ENCODE measurements around the gene EPS8L2. TPM values are rescaled to one million over a fixed set of nuclear protein-coding genes. Genes with fewer than 3 reads are reported as not detected.

The EPS8L2 gene
- total and polyA plus RNA-seq, 4 donors, result 24.4 to 138 (median 62.7) TPM

- H3K36me3 ChIP-seq (ENCODE audit: control insufficient read depth in 4 of 4, insufficient read depth in 3 of 4, low read depth in 1 of 4, low read length in 3 of 4), result peaks cover 0 to 2% (median 0%) of the 10 kb centered on the region in 4 donors
- H3K9ac ChIP-seq (ENCODE audit: low read depth in 1 of 2, low read length in 2 of 2), result no peak overlapping the region
- peaks cover 16 to 52% (median 31%) of the 10 kb centered on the region in 4 donors for H3K4me1 ChIP-seq (ENCODE audit: control insufficient read depth in 4 of 4, insufficient read depth in 4 of 4, low read length in 3 of 4)
- no peak overlapping the region for H3K4me3 ChIP-seq (ENCODE audit: low read depth in 1 of 3, low read length in 3 of 3)
- DNase-seq (ENCODE audit: low spot score), result no peak
- 94% methylated on average over 22 of the region's 22 CpGs for WGBS
- H3K27ac ChIP-seq (ENCODE audit: low read depth in 1 of 2, low read length in 2 of 2), result peak overlapping the region in 1 of 2 donors; percentile 19
- H3K9me3 ChIP-seq (ENCODE audit: control insufficient read depth in 4 of 4, low read length in 3 of 4), result no peaks in the 10 kb centered on the region
- TF ChIP-seq CTCF (IDR thresholded peaks at IDR 0.05; ENCODE audit: low read depth, low read length, missing input control), result no peak
- TF ChIP-seq JUND (IDR thresholded peaks at IDR 0.05), result no peak
- no peak for TF ChIP-seq EGR1 (IDR thresholded peaks at IDR 0.05; ENCODE audit: low read depth in 2 of 2)
- TF ChIP-seq NR2F2 (IDR thresholded peaks at IDR 0.05), result no peak
- no peaks in the 10 kb centered on the region for H3K27me3 ChIP-seq (ENCODE audit: control insufficient read depth in 4 of 4, insufficient read depth in 4 of 4, low read length in 3 of 4)
Observed at GRCh38 chr11:701741-702461, 4.1 kb upstream of the EPS8L2 start.

DNA sequence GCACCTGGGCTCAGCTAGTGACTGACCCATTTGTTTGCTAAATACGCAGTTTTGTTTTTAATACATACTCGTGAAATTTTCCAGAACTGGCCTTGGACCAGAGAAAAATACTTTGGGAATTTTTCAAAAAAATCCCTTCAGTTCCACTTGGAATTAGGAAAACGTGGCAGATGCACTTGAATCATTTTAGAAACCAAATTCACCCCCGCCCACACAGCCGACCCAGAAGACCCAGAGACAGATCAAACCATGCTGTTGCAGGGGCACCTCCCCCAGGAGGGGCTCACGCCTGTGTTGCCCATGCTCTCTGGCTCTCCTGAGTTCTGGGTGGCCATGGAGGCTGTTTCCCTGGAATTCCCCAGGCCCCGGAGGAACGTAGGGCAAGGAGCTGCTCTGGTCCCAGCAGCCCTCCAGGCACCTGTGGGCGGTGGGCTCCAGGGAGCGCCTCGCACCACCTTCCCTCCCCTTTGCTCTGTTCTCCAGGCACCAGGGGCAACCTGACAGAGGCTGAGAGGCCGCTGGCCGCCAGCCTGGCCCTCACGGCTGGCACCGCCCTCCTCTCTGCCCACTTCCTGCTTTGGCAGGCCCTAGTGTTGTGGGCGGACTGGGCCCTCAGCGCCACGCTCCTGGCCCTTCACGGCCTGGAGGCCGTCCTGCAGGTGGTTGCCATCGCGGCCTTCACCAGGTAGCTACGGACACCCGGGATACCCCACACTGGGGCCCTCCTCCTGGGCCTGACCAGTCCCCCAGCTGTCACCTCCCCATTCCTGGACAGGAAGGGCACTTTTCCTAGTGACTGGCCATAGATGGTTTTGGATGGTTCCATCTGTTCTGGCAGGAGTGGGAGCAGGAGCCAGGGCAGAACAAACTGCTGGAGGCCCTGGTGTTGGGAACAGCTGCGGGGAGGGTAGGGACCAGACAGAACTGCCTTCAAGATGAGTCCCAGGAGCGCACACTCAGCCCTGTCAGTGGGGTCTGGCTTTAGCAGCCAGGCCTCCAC lies 3.3 kb upstream of the EPS8L2 start:
- TF ChIP-seq, protein P1, sequence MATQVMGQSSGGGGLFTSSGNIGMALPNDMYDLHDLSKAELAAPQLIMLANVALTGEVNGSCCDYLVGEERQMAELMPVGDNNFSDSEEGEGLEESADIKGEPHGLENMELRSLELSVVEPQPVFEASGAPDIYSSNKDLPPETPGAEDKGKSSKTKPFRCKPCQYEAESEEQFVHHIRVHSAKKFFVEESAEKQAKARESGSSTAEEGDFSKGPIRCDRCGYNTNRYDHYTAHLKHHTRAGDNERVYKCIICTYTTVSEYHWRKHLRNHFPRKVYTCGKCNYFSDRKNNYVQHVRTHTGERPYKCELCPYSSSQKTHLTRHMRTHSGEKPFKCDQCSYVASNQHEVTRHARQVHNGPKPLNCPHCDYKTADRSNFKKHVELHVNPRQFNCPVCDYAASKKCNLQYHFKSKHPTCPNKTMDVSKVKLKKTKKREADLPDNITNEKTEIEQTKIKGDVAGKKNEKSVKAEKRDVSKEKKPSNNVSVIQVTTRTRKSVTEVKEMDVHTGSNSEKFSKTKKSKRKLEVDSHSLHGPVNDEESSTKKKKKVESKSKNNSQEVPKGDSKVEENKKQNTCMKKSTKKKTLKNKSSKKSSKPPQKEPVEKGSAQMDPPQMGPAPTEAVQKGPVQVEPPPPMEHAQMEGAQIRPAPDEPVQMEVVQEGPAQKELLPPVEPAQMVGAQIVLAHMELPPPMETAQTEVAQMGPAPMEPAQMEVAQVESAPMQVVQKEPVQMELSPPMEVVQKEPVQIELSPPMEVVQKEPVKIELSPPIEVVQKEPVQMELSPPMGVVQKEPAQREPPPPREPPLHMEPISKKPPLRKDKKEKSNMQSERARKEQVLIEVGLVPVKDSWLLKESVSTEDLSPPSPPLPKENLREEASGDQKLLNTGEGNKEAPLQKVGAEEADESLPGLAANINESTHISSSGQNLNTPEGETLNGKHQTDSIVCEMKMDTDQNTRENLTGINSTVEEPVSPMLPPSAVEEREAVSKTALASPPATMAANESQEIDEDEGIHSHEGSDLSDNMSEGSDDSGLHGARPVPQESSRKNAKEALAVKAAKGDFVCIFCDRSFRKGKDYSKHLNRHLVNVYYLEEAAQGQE (IDR thresholded peaks at IDR 0.05), result no peak
- TF ChIP-seq MAX (IDR thresholded peaks at IDR 0.05) (peak; percentile 44), HNF4A (conservative IDR thresholded peaks at IDR 0.05) (peak in 1 of 2 donors; percentile 55), JUND (IDR thresholded peaks at IDR 0.05) (no peak), GABPA (IDR thresholded peaks at IDR 0.05 in 1 of 2, conservative IDR thresholded peaks at IDR 0.05 in 1 of 2) (peak in 1 of 2 donors; percentile 57), NR2F2 (IDR thresholded peaks at IDR 0.05) (no peak), RXRA (IDR thresholded peaks at IDR 0.05) (peak; percentile 36 to 50), YY1 (IDR thresholded peaks at IDR 0.05) (no peak), FOXA2 (IDR thresholded peaks at IDR 0.05) (no peak), RAD21 (IDR thresholded peaks at IDR 0.05) (peak in 1 of 2 donors; percentile 51), HNF4G (IDR thresholded peaks at IDR 0.05) (no peak), TAF1 (conservative IDR thresholded peaks at IDR 0.05) (no peak), SP1 (IDR thresholded peaks at IDR 0.05) (peak; percentile 40), FOXA1 (IDR thresholded peaks at IDR 0.05) (no peak), CTCF (IDR thresholded peaks at IDR 0.05; ENCODE audit: low read depth, low read length, missing input control) (no peak), EGR1 (IDR thresholded peaks at IDR 0.05; ENCODE audit: low read depth in 2 of 2) (peak in 1 of 2 donors; percentile 45)
- TF ChIP-seq, protein P2, sequence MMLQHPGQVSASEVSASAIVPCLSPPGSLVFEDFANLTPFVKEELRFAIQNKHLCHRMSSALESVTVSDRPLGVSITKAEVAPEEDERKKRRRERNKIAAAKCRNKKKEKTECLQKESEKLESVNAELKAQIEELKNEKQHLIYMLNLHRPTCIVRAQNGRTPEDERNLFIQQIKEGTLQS (IDR thresholded peaks at IDR 0.05), result no peak
- TF ChIP-seq, protein P3, sequence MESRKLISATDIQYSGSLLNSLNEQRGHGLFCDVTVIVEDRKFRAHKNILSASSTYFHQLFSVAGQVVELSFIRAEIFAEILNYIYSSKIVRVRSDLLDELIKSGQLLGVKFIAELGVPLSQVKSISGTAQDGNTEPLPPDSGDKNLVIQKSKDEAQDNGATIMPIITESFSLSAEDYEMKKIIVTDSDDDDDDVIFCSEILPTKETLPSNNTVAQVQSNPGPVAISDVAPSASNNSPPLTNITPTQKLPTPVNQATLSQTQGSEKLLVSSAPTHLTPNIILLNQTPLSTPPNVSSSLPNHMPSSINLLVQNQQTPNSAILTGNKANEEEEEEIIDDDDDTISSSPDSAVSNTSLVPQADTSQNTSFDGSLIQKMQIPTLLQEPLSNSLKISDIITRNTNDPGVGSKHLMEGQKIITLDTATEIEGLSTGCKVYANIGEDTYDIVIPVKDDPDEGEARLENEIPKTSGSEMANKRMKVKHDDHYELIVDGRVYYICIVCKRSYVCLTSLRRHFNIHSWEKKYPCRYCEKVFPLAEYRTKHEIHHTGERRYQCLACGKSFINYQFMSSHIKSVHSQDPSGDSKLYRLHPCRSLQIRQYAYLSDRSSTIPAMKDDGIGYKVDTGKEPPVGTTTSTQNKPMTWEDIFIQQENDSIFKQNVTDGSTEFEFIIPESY (IDR thresholded peaks at IDR 0.05), result no peak
- H3K27me3 ChIP-seq (ENCODE audit: control insufficient read depth in 4 of 4, insufficient read depth in 4 of 4, low read length in 3 of 4), result no peaks in the 10 kb centered on the region
- H3K4me3 ChIP-seq (ENCODE audit: low read depth in 1 of 3, low read length in 3 of 3), result no peak overlapping the region
- no peak for DNase-seq (ENCODE audit: low spot score)
- H3K9ac ChIP-seq (ENCODE audit: low read depth in 1 of 2, low read length in 2 of 2), result no peak overlapping the region
- 35% methylated on average over 26 of the region's 26 CpGs for WGBS
- peaks cover 0 to 2% (median 0%) of the 10 kb centered on the region in 4 donors for H3K36me3 ChIP-seq (ENCODE audit: control insufficient read depth in 4 of 4, insufficient read depth in 3 of 4, low read depth in 1 of 4, low read length in 3 of 4)
- H3K4me1 ChIP-seq (ENCODE audit: control insufficient read depth in 4 of 4, insufficient read depth in 4 of 4, low read length in 3 of 4), result peaks cover 16 to 52% (median 36%) of the 10 kb centered on the region in 4 donors
- H3K9me3 ChIP-seq (ENCODE audit: control insufficient read depth in 4 of 4, low read length in 3 of 4), result no peaks in the 10 kb centered on the region
- H3K27ac ChIP-seq (ENCODE audit: low read depth in 1 of 2, low read length in 2 of 2), result peak overlapping the region; percentile 76 to 96
